ENCODE measurements around the gene BCAR3.

BCAR3 gene

GRCh38 chr1:93537924-93538323 is 143.7 kb downstream of the BCAR3 start:
- DNase-seq (ENCODE audit: low read depth) = no peak

GRCh38 chr1:93537396-93537795 is 144.2 kb downstream of the BCAR3 start:
- no peak for DNase-seq (ENCODE audit: low read depth)

- no peak for DNase-seq (ENCODE audit: low read depth)
These were observed 148.0 kb downstream of the BCAR3 start for GRCh38 chr1:93533677-93534076.

DNA sequence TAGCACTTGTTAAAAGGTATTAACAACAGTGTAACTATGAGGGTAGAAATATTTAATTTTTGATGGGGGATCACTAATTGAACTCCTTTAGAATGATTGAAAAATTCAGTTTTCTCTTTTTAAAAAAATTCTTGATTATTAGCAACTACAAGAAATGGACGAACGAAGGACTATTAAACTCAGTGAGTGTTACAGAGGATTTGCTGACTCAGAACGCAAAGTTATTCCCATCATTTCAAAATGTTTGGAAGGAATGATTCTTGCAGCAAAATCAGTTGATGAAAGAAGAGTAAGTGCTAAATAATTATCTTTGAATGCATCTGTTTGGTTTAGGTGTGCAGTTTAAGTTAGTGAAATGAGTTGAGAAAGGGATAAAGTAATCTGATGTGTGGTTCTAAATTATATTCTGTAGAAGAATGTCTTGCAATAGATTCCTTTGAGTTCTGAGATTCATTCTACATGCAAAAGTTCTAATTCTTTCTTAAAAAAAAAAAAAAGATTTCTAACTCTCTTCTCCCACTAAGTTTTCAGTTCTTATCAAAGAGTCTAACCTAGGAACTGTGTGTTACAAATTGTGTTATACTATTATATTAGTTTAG is 148.8 kb downstream of the BCAR3 start:
- DNase-seq (ENCODE audit: low read depth) = no peak

DNA sequence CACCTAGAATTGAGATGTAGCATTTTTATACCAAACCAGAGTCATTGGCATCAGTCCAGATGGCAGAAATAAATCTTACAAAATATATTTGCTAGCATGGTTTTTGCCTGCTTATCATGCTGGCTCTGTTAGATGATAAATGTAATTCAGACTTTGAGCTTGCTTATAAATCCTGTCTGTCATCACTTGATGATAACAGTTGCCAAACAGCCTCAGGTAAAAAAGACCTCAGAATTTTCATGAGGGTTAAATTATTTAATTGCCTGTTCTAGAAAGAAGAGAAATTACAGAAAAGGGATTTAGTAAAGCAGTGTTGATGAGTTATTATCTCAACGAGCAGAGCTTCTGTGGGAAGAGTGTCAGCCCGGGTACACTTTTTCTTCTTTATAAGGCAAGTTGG is 150.4 kb downstream of the BCAR3 start:
- no peak for DNase-seq (ENCODE audit: low read depth)

GRCh38 chr1:93528412-93528811 is 153.2 kb downstream of the BCAR3 start:
- DNase-seq (ENCODE audit: low read depth) = no peak

- DNase-seq (ENCODE audit: low read depth) = no peak
These were observed 155.2 kb downstream of the BCAR3 start for GRCh38 chr1:93526431-93526830.

DNA sequence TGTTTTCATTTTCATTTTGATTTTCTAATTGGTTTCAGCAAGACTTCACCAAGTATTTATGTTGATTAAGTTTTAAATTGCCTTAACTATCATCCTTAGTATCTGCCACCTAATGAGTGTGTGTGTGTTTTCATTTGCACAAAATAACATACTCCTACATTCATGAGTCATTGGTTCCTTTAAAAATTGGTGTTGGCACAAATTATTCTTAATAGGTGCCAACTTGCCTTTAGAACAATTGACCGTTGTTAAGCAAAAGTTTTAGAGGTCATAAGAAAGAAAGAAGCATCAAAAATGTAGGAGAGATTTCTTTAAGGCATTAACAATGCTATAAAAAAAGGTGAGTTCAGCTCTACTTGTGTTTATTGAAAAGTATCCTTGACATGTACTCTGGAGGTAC is 156.2 kb downstream of the BCAR3 start:
- no peak for DNase-seq (ENCODE audit: low read depth)

GRCh38 chr1:93522721-93523120 is 158.9 kb downstream of the BCAR3 start:
- DNase-seq (ENCODE audit: low read depth) = no peak

GRCh38 chr1:93521618-93522017 is 160.0 kb downstream of the BCAR3 start:
- no peak for DNase-seq (ENCODE audit: low read depth)

- no peak for DNase-seq (ENCODE audit: low read depth)
These were observed 162.3 kb downstream of the BCAR3 start for GRCh38 chr1:93519199-93519829.

DNA sequence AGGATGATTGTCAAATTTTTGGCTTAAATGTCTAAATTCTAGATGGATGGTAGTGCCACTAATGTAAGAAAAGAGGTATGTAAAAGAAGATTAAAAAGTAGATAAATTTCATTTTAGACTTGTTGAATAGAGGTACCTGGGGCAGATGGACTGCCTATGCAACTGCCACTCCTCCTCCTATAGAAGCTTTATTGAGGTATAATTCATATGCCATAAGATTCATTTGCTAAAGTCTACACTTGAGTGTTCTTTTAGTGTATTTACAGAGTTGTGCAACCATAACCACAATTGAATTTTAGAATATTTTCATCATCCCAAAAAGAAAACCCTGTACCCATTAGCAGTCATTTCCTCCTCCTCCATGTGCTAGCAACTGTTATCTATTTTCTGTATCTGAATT is 163.1 kb downstream of the BCAR3 start:
- no peak for DNase-seq (ENCODE audit: low read depth)

DNA sequence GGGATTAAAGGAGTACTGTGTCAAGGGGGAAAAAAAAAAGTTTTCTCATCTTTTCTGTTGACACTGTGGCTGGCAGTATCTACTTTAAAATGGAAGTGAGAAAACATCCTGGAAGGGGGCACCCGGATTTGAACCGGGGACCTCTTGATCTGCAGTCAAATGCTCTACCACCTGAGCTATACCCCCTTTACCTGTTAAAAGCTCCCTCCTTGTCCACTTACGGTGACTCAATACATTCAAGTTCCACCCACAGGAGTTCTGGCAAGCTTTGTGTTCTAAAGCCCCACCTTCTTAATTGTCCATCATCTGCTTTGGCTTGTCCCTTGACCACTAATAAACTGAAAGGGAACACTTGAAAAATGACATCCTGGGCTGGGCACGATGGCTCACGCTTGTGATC is 165.5 kb downstream of the BCAR3 start:
- DNase-seq (ENCODE audit: low read depth) = no peak

Measured in stimulated activated CD8-positive, alpha-beta memory T cell treated with anti-CD3 and anti-CD28 coated beads, Interleukin-12 subunit alpha, Interleukin-12 subunit beta, amount 100 ng/mL, for 1 hour (primary cell).